Measurements from ENCODE around the gene PDE6B. TPM values are rescaled to one million over a fixed set of nuclear protein-coding genes. Genes with fewer than 3 reads are reported as not detected.

The PDE6B gene
- total RNA-seq, 2 experiments from 2014 or later = 11.4 to 12.4 TPM

- intact Hi-C loops (cut with DNase I, micrococcal nuclease) = no loop called here
- H3K4me1 Mint-ChIP-seq (ENCODE audit: low read depth) = no peaks in the 10 kb centered on the region
- H3K4me3 Mint-ChIP-seq = no peak overlapping the region
- H3K27me3 Mint-ChIP-seq = peaks cover 5% of the 10 kb centered on the region
- ChIA-PET CTCF (no interaction called here), POLR2A (no interaction called here)
- H3K36me3 Mint-ChIP-seq (ENCODE audit: low read depth) = no peaks in the 10 kb centered on the region
- Histone ChIP-seq H3K4me3 (ENCODE audit: low read length) (no peak overlapping the region), H3K27me3 (ENCODE audit: control insufficient read depth in 1 of 2, insufficient read depth in 2 of 2, low read length in 2 of 2) (no peaks in the 10 kb centered on the region), H3K27ac (ENCODE audit: low read depth in 1 of 2, low read length in 2 of 2) (no peak overlapping the region), H3K9me3 (ENCODE audit: control insufficient read depth in 1 of 2, insufficient read depth in 1 of 2, low read length in 2 of 2) (peaks cover 0 to 55% of the 10 kb centered on the region in 2 experiments), H3K4me1 (ENCODE audit: insufficient read depth, low read length) (no peaks in the 10 kb centered on the region), H3K36me3 (ENCODE audit: insufficient read depth, low read length) (no peaks in the 10 kb centered on the region)
- H3K27ac Mint-ChIP-seq = no peak overlapping the region
- peaks cover 6% of the 10 kb centered on the region for H3K9me3 Mint-ChIP-seq
- DNase-seq (no peak), ATAC-seq (ENCODE audit: poor library complexity) (no peak)
- no peak for TF ChIP-seq CTCF (IDR thresholded peaks at IDR 0.05)
Observed at GRCh38 chr4:630656-631055, 5.3 kb downstream of the PDE6B start.

GRCh38 chr4:632196-632790 is 6.9 kb downstream of the PDE6B start:
- Histone ChIP-seq H3K4me1 (ENCODE audit: insufficient read depth, low read length) (no peaks in the 10 kb centered on the region), H3K9me3 (ENCODE audit: control insufficient read depth in 1 of 2, insufficient read depth in 1 of 2, low read length in 2 of 2) (peaks cover 0 to 55% of the 10 kb centered on the region in 2 experiments), H3K27me3 (ENCODE audit: control insufficient read depth in 1 of 2, insufficient read depth in 2 of 2, low read length in 2 of 2) (no peaks in the 10 kb centered on the region), H3K36me3 (ENCODE audit: insufficient read depth, low read length) (no peaks in the 10 kb centered on the region), H3K27ac (ENCODE audit: low read depth in 1 of 2, low read length in 2 of 2) (no peak overlapping the region), H3K4me3 (ENCODE audit: low read length) (no peak overlapping the region)
- intact Hi-C loops (cut with DNase I, micrococcal nuclease) = no loop called here
- Mint-ChIP-seq H3K4me1 (ENCODE audit: low read depth) (no peaks in the 10 kb centered on the region), H3K36me3 (ENCODE audit: low read depth) (no peaks in the 10 kb centered on the region), H3K9me3 (peaks cover 6% of the 10 kb centered on the region), H3K27me3 (peaks cover 5% of the 10 kb centered on the region), H3K4me3 (no peak overlapping the region), H3K27ac (no peak overlapping the region)
- ChIA-PET CTCF (no interaction called here), POLR2A (no interaction called here)
- ATAC-seq (ENCODE audit: poor library complexity) (no peak), DNase-seq (no peak)
- no peak for TF ChIP-seq CTCF (IDR thresholded peaks at IDR 0.05)

- Mint-ChIP-seq H3K4me1 (ENCODE audit: low read depth) (no peaks in the 10 kb centered on the region), H3K27me3 (peaks cover 5% of the 10 kb centered on the region), H3K9me3 (peaks cover 6% of the 10 kb centered on the region), H3K27ac (no peak overlapping the region), H3K36me3 (ENCODE audit: low read depth) (no peaks in the 10 kb centered on the region), H3K4me3 (no peak overlapping the region)
- CTCF ChIA-PET = no interaction called here
- POLR2A ChIA-PET = no interaction called here
- Histone ChIP-seq H3K9me3 (ENCODE audit: control insufficient read depth in 1 of 2, insufficient read depth in 1 of 2, low read length in 2 of 2) (peaks cover 0 to 55% of the 10 kb centered on the region in 2 experiments), H3K4me1 (ENCODE audit: insufficient read depth, low read length) (no peaks in the 10 kb centered on the region), H3K27me3 (ENCODE audit: control insufficient read depth in 1 of 2, insufficient read depth in 2 of 2, low read length in 2 of 2) (no peaks in the 10 kb centered on the region), H3K36me3 (ENCODE audit: insufficient read depth, low read length) (no peaks in the 10 kb centered on the region), H3K4me3 (ENCODE audit: low read length) (no peak overlapping the region), H3K27ac (ENCODE audit: low read depth in 1 of 2, low read length in 2 of 2) (no peak overlapping the region)
- TF ChIP-seq CTCF (IDR thresholded peaks at IDR 0.05) = no peak
- ATAC-seq (ENCODE audit: poor library complexity) (no peak), DNase-seq (no peak)
- intact Hi-C loops (cut with DNase I, micrococcal nuclease) = no loop called here
Observed at GRCh38 chr4:632926-633325, 7.6 kb downstream of the PDE6B start.

Measured in CD4-positive, alpha-beta T cell (primary cell).